ENCODE results near the gene IL18R1.

DNA sequence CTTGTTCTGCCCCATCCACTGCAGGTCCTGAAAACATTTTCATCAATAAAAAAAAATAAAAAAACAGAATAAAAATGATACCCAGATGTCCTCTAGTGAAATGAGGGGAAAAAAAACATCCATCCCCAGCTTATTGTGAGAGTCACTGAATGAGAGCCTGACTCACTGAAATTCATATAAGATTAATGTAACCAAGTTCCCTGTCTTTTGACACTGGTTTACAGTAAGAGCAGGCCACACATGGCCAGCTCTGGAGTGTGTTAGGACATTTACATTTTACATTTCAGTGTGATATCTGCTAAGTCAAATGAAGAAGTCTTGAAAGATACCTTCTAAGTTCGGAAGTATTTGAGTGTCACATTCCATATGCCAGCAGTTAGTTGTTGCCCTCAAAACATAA lies 21.1 kb upstream of the IL18R1 start:
- TF ChIP-seq POLR2A (IDR thresholded peaks at IDR 0.05): no peak
- TF ChIP-seq, protein P1, sequence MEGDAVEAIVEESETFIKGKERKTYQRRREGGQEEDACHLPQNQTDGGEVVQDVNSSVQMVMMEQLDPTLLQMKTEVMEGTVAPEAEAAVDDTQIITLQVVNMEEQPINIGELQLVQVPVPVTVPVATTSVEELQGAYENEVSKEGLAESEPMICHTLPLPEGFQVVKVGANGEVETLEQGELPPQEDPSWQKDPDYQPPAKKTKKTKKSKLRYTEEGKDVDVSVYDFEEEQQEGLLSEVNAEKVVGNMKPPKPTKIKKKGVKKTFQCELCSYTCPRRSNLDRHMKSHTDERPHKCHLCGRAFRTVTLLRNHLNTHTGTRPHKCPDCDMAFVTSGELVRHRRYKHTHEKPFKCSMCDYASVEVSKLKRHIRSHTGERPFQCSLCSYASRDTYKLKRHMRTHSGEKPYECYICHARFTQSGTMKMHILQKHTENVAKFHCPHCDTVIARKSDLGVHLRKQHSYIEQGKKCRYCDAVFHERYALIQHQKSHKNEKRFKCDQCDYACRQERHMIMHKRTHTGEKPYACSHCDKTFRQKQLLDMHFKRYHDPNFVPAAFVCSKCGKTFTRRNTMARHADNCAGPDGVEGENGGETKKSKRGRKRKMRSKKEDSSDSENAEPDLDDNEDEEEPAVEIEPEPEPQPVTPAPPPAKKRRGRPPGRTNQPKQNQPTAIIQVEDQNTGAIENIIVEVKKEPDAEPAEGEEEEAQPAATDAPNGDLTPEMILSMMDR (IDR thresholded peaks at IDR 0.05): no peak
